GM12891 (cell line): ENCODE data around the gene LAGE3.

Experiments used
- PAX5 ChIP-seq: IDR thresholded peaks from 2 replicates; pipeline ENCODE4 v1.6.1; 2011; ENCODE audit warnings: low read length, moderate library complexity, mild to moderate bottlenecking; ENCODE audit not compliant: insufficient read depth, severe bottlenecking
- POLR2A ChIP-seq: IDR thresholded peaks from 2 replicates; pipeline ENCODE4 v1.6.1; 2011; ENCODE audit warnings: low read depth, low read length, control low read depth
- POLR2AphosphoS5 ChIP-seq: IDR thresholded peaks from 2 replicates; pipeline ENCODE4 v1.6.1; 2011; ENCODE audit warnings: low read depth, low read length, control low read depth
- POU2F2 ChIP-seq: IDR thresholded peaks from 2 replicates; pipeline ENCODE4 v1.6.1; 2011; ENCODE audit warnings: low read depth, mild to moderate bottlenecking, control low read depth, low read length, moderate library complexity
- SPI1 ChIP-seq: IDR thresholded peaks from 2 replicates; pipeline ENCODE4 v1.6.1; 2011; ENCODE audit warnings: low read depth, low read length, control low read depth
- TAF1 ChIP-seq: IDR thresholded peaks from 2 replicates; pipeline ENCODE4 v1.6.1; 2011; ENCODE audit warnings: low read depth, low read length, control low read depth

GRCh38 chrX:154469114-154469513, 10.0 kb downstream of the LAGE3 start:
- no peak for TF ChIP-seq POLR2A
- no peak for TF ChIP-seq TAF1
- TF ChIP-seq POLR2AphosphoS5: no peak
- TF ChIP-seq SPI1: no peak
- TF ChIP-seq PAX5: no peak
- no peak for TF ChIP-seq POU2F2
